Nephron progenitor cell (in vitro differentiated cells): ENCODE data around the gene LRRN1.
"Not testable (repeated sequence)": the region's sequence is repeated elsewhere in the genome, so short reads cannot be mapped to it uniquely, and the experiment has no call there.

Experiments used
- DNase-seq: peaks from one replicate; pipeline ENCODE4 v3.0.0; 2021
- H3K27ac Mint-ChIP-seq: 2 replicates; pipeline ENCODE4 v1.8.0; 2021; ENCODE audit warnings: mild to moderate bottlenecking, moderate library complexity, mixed read lengths
- H3K27me3 Mint-ChIP-seq: 2 replicates; pipeline ENCODE4 v1.8.0; 2021; ENCODE audit warnings: mild to moderate bottlenecking, low read depth, mixed read lengths; ENCODE audit not compliant: poor library complexity
- H3K36me3 Mint-ChIP-seq: 2 replicates; pipeline ENCODE4 v1.8.0; 2021; ENCODE audit warnings: low read depth, mixed read lengths
- H3K4me1 Mint-ChIP-seq: 2 replicates; pipeline ENCODE4 v1.8.0; 2021; ENCODE audit warnings: mixed read lengths
- H3K4me3 Mint-ChIP-seq: 2 replicates; pipeline ENCODE4 v1.8.0; 2021; ENCODE audit warnings: mild to moderate bottlenecking, moderate library complexity, mixed read lengths
- H3K9me3 Mint-ChIP-seq: 2 replicates; pipeline ENCODE4 v1.8.0; 2021; ENCODE audit warnings: mild to moderate bottlenecking, moderate library complexity, mixed read lengths
- CTCF ChIP-seq: fragments of 200-600 bp; sonication (generic); IDR thresholded peaks from 2 replicates; pipeline ENCODE4 v1.5.0; 2021; ENCODE audit warnings: antibody characterized with exemption

Gene LRRN1

DNA sequence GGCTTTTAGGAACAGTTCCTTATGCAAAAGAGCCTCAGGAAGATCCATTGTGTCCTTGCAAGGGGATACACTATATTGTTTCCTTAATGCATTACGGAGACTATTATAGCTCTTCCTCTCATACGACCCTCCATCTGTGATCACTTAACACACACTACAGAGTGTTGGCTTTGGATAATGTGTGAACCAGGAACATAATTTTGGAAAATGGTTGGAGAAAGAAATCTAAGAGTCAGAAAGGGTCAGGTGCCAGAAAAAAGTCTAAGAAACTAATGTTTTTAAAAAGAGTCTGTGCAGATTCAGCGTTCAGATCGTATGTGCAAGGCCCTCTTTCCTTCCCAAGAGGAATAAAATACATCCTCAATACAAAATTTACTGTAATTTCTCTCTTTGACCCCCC, 27.3 kb downstream of the LRRN1 start:
- TF ChIP-seq CTCF = no peak
- Mint-ChIP-seq H3K9me3 (peaks cover 7% of the 10 kb centered on the region), H3K4me1 (no peaks in the 10 kb centered on the region), H3K4me3 (no peak overlapping the region), H3K27ac (no peak overlapping the region), H3K27me3 (no peaks in the 10 kb centered on the region), H3K36me3 (peaks cover 65% of the 10 kb centered on the region)
- no peak for DNase-seq

- H3K9me3 Mint-ChIP-seq = peaks cover 12% of the 10 kb centered on the region
- no peaks in the 10 kb centered on the region for H3K27me3 Mint-ChIP-seq
- H3K27ac Mint-ChIP-seq = no peak overlapping the region
- peaks cover 70% of the 10 kb centered on the region for H3K36me3 Mint-ChIP-seq
- no peak for DNase-seq
- H3K4me1 Mint-ChIP-seq = no peaks in the 10 kb centered on the region
- TF ChIP-seq CTCF = no peak
- H3K4me3 Mint-ChIP-seq = no peak overlapping the region
Measured at GRCh38 chr3:3827111-3827510, 27.9 kb downstream of the LRRN1 start.

- not testable (repeated sequence) for DNase-seq, H3K4me1 Mint-ChIP-seq, H3K27me3 Mint-ChIP-seq, H3K4me3 Mint-ChIP-seq, H3K27ac Mint-ChIP-seq
- Mint-ChIP-seq H3K36me3 (peaks cover 71% of the 10 kb centered on the region), H3K9me3 (peaks cover 25% of the 10 kb centered on the region)
Measured at GRCh38 chr3:3828417-3828816, 29.2 kb downstream of the LRRN1 start.

DNA sequence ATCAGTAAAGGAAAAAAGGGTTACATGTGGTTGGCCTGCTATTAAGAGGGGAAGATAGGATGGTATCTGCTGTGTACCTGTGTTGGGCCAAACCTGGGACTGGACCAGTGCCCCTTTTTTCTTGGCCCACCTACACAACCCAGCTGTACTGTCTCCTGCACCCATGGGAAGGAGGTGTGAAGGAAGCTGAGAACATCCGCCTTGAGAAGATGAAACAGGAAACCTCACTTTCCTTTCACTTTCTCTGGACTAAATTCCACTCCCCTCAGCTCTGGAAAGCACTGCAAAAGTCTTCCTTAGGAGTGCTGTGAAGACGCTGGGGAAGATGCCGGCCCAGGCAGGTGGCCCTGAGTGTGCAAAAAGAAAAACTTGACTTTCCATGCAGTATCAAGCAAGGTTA, 37.6 kb downstream of the LRRN1 start:
- DNase-seq = no peak
- no peak overlapping the region for H3K4me3 Mint-ChIP-seq

GRCh38 chr3:3842356-3842755, 43.1 kb downstream of the LRRN1 start:
- no peak overlapping the region for H3K4me3 Mint-ChIP-seq
- H3K4me1 Mint-ChIP-seq = no peaks in the 10 kb centered on the region
- peaks cover 5% of the 10 kb centered on the region for H3K27me3 Mint-ChIP-seq
- no peak for TF ChIP-seq CTCF
- H3K9me3 Mint-ChIP-seq = peaks cover 40% of the 10 kb centered on the region
- no peak for DNase-seq
- H3K36me3 Mint-ChIP-seq = peaks cover 78% of the 10 kb centered on the region
- no peak overlapping the region for H3K27ac Mint-ChIP-seq

More for the DNA sequence above, 37.6 kb downstream of the LRRN1 start:
- Mint-ChIP-seq H3K4me1 (no peaks in the 10 kb centered on the region), H3K27ac (no peak overlapping the region), H3K36me3 (peaks cover 99% of the 10 kb centered on the region), H3K27me3 (no peaks in the 10 kb centered on the region), H3K9me3 (peaks cover 69% of the 10 kb centered on the region)
- TF ChIP-seq CTCF = no peak

DNA sequence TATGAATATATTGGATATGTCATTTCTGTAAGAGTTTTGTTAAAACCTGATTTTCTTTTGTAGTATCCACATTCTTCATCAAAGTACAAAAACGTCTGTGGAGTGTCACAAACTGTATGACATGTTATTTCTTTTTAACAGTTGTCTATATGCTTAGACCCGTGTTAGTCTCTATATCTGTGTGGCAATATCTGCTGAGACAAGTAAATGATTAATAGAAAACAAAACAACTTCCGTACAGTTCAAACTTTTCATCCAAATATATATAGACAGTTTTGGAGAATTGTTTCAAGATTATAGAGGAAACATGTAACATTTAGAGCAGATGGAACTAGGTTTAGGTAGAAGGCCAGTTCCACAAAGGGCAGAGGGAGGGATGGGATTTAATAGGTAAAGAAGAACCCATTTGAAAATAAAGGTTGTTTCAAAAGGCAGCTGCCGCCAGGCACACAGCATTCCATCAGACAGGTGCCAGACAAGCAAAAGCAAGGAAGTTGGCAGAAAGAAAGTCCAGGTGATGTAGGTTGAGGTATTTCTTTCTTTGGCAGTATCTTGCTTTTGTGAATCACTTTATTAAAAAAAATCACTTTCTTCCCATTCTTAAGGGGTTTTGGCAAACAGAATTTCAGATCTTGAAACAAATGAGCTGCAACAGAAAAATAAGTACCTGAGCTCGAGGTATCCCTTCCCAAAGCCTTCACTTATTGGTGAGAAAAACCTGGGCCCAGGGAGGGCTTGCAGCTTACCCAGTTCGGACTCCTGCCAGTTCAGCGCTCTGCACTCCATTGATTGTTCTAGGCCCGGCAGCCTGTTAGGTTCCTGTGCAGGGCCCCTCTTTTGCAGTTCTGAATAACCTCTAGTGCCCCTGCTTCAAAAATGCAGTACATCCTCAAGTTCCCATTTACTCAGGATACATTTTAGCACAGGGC, 49.0 kb downstream of the LRRN1 start:
- peaks cover 8% of the 10 kb centered on the region for H3K27me3 Mint-ChIP-seq
- H3K36me3 Mint-ChIP-seq = peaks cover 33% of the 10 kb centered on the region
- H3K27ac Mint-ChIP-seq = peak overlapping the region; percentile 89
- H3K9me3 Mint-ChIP-seq = peaks cover 8% of the 10 kb centered on the region
- peaks cover 40% of the 10 kb centered on the region for H3K4me1 Mint-ChIP-seq
- TF ChIP-seq CTCF = no peak
- DNase-seq = no peak
- H3K4me3 Mint-ChIP-seq = no peak overlapping the region
